Measurements from ENCODE around the gene HK3.

Gene HK3

DNA sequence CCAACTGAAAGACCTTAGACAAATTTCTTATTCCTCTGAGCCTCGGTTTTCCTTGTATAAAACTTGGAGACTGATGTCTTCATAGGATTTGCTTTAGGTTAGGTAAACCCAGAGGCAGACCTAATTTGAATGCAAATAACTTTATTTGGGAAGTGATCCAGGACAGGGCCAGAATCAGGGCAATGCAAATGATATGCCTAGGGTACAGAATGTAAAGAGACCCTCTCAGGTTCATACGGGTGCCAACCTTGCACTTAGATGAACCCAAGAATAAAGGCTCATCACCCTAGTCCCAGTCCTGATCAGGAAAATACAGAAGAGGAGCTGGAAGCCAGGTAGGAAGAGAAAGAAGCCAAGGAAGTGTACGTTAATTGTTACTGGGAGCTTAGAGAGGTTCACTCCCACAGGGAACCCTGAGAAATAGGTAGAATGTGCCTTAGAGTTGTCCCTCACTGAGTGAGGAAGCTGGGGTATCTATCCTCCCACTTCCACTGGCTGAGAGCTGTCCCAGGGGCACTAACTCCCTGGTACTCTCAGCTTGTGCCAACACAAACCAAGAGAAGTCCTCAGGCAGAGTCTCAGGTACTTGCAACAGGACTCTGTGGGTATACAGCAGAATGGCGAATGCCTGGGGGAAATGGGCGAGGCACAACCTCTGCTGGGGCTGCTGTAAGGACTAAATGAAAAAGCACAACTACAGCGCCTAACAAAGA is 3.1 kb upstream of the HK3 start:
- no peak for DNase-seq

DNA sequence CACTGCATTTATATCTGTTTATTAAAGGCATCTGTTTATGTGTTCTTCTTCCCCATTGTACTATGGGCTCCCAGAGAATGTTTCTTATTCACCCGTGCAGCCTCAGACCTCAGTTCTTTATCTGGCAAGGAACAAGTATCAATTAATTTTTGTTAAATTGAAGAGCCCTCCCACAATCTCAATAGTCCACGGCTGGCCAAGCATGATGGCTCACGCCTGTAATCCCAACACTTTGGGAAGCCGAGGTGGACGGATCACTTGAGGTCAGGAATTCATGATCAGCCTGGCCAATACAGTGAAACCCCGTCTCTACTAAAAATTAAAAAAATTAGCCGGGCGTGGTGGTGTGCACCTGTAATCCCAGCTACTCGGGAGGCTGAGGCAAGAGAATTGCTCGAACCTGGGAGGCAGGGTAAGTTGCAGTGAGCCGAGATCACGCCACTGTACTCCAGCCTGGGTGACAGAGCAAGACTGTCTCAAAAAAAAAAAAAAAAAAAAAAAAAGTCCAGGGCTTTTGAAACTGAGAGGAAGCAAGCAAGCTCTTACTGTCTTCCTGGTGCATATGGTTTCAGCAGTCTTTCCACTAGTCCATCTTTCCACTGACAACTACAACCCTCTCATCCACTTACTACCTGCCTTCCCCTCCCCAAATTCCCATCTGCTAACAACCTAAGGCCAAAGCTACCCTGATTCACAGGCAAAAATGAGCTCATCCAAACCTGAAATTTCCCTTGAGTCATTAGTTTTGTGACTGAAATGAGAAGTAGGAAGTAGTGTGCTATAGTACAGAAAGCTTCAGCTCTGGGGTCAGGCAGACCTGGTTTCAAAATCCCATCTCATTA is 2.3 kb upstream of the HK3 start:
- no peak for DNase-seq

DNA sequence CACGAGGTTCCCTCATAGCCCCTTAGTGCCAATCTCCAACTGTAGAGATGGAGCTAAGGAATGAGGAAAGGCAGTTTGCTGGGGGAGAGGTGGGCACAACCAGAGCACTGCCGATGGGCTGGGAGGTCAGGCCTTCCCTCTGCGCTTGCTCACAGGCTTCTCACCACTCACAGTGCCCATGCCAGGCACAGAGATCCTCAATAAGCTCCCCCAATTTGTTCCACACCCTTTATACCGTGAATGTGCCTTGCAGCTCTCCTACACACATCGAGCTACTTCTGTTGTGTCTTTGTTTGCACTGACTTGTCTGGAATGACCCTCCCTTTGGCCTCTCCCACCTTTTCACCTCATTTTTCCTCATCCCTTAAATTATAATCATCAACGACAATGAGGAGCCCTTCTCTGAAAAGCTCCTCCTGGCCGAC is 1.6 kb upstream of the HK3 start:
- no peak for DNase-seq

DNA sequence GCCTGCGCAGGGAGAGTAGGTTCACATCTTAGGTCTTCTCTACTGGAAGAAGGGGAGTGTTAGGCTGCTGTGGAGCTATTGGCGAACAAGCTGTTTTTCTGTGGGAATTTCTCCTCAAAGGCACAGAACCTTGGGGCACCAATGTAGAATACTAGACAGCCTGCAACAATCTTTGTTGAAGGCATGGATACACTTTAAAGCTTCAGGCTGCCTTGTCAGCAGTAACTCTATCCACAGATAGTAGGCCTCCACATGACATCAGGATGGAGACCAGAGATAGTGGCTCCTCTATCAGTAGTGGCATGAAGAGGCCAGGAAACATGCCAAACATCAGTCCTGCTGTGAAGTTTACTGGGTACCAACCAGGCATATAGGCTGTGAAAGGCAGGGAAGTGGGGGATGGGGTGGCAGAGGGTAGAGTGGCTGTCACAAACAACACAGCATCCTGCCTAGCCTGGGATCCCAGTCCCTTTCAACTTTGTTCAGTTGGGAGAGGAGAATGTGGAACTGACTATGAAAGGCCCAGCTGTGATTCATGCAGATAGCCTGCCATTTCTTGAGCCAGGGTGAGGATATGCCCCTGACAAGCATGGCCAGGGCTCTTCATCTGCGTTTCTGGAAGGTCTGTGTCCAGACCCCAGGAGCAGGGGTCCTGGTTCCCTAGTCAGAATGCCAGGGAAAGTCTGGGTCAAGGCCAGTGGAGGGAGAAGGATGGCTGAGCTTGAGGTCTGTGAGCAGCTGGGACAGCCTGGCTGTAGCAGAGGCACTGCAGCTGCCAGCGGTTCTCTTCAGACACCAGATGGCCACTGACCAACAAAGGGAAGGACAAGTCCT is 1.0 kb upstream of the HK3 start:
- DNase-seq: no peak

- DNase-seq: no peak
These were observed 1.9 kb downstream of the HK3 start for GRCh38 chr5:176897263-176897662.

- no peak for DNase-seq
These were observed 3.3 kb downstream of the HK3 start for GRCh38 chr5:176895831-176896230.

- DNase-seq: no peak
These were observed 4.8 kb downstream of the HK3 start for GRCh38 chr5:176894298-176894697.

DNA sequence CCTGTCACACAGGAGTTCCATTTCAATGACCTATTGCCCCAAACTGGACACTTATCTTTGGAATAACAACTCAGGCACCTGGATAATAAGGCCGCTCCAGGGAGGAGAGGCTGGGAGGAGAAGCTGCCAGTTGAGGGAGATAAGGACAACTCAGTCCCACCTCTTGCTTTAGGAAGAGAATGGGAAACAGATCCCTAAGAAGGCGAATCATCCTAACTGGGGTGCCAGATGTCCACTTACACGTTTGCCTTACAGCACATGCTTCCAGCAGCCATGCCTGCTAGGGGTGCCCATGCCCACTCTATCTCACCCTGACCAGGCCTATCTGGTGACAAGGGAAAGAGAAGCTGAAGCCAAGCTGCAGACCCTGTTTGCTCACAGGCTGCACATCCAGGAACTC is 6.5 kb downstream of the HK3 start:
- DNase-seq: no peak

GRCh38 chr5:176891331-176891958 is 7.7 kb downstream of the HK3 start:
- no peak for DNase-seq

DNA sequence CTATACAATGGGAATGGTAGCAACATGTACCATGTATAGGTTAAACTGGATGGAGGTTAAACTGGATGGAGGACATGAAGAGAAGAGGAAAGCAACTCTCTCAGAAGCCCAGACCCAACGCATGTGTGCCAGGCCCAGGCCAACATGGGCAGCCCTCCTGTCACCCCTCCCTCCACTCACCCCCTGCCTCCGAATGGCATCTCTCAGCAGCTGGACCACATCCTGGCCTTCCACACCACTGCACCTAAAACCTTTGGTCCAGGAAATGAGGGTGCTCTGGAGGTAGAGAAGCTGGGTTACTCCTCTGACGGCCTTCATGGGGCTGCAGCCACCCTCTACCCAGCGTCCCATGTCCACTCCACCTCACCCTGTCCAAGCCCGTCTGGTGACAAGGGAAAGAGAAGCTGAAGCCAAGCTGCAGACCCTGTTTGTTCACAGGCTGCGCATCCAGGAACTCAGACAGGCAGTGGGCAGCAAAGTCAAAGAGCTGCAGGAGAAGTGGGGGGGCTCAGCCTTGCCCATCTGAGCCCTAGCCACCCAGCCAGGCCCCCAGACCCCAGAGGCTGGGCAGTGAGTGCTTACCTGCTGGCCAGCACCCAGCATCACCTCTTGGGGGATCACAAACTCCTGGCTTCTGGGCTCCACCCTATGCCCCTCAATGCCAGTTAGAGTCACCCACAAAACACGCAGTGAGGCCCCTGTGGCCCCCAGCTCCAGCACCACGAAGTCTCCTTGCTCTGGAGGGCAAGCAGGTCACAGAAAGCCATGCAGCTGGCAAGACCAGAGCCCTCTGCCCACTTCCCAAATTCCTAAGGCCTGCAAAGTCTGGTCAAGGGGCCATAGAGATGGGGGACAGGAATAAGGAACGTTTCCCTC is 8.5 kb downstream of the HK3 start:
- no peak for DNase-seq

- DNase-seq: no peak
These were observed 9.5 kb downstream of the HK3 start for GRCh38 chr5:176889321-176890280.

DNA sequence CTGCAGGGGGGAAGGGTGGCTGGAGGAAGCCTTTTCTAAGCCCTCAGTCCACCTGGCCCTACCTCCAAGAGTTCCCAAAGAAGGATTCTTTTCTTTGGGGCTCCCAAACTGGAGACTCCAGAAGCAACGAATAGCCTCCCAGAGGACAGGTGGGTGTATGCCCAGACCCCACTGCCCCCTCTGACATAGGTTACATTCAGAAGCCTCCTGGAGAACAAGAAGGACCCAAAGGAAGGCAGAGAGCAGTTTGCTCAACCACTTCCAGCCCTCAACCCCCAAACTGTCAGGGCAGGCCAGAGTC is 10.3 kb downstream of the HK3 start:
- no peak for DNase-seq

DNA sequence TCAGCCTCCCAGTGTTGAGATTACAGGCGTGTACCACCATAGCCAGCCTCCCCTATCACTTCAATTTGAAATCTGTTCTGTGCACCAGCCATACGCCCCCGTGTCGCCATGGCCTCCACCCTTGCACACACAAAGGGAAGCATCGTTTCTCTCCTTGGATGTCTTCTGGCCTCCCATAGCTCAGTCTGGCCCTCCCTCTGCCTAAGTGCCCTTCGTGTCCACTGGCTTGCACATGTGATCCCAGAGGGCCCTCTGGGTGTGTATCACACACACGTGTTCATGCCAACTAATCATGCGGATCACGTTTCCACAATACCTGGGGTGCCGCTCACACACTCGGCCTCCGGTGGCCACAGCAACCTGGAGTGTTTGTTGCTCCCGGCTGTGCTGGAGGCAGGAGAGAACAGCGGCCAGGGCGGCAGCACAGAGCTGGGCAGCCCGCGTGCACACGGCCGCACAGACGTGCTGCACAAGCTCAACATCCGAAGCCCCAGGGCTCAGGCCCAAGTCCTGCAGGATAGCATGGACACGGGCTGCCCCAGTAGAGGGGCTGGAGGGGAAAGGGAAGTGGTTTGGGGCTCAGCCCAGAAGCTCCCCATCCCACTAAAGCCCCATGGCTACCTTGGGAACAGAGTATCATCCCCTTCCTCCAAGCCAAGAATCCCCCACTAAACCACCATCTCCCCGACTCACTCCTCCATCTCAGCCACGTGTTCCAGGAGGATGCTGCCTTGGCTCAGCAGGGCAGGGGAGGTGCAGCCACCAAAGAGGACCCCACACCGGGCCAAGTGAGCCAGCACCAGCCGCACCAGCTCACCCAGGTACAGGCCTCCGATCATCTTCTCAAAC is 10.9 kb downstream of the HK3 start:
- no peak for DNase-seq

DNA sequence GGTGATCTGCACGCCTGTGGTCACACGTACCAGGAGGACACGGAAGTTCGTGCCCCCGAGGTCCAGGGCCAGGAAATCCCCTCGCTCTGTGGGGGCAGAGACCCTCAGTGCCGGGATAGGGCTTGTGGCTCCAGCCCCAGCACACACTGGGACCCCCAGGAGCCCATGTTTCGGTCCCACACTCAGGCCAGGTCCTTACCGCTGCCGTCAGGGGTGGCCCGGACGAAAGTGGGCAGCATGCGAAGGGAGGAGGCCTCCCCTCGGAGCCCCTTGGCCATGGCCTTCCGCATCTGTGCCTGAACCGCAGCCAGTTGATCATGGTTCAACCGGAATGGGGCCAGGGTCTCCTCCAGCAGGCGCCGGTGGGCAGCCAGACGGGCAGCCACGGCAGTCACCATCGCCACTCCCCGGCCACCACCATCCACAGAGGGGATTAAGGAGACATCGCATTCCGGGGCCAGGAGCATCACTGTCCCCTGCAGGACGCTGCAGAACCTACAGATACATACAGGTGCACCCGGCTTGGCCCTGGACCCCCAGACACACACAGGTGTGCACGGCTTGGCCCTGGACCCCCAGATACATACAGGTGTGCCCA is 11.8 kb downstream of the HK3 start:
- DNase-seq: no peak

DNA sequence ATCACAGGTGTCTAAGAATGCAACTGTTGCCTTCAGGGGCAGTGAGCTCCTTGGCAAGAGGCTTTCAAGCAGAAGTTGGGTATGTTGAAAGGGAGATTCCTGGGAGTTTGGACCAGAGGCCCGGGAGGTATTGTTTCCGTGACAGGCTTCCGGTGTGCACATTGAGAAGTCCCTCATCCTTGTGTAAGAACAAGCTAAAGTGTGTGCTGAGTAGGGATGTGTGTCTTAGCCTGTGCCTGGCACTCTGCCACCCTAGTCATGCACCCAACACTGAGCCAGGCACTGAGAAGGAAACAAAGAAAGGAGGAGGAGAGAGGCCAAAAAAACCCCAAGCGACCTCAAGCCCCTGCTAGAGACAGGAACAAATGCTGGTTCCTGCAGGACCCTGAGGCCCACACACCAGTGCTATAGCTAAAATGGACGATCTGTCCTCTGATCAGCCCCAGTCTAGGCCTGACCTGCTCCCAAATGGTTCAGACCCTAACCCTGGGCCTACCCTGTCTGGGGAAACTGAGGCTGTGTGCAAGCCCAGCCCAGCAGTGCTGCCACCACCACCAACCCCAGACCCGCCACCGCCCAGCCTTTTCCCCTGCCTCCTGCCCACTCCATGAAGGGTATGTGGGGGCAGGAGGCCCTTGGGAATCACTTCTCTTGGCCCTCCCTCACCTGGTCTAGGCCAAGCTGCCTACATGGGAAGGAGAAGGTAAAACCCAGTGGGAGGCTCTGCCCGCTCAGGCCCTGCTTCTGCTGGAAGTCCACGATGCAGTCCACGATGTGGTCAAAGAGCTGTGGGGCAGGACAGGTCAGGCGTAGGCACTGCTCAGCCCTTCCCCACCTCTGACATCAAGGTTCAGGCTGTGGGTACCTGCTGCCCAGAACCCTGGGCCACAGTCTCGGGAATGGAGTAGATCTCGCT is 12.6 kb downstream of the HK3 start:
- no peak for DNase-seq

DNA sequence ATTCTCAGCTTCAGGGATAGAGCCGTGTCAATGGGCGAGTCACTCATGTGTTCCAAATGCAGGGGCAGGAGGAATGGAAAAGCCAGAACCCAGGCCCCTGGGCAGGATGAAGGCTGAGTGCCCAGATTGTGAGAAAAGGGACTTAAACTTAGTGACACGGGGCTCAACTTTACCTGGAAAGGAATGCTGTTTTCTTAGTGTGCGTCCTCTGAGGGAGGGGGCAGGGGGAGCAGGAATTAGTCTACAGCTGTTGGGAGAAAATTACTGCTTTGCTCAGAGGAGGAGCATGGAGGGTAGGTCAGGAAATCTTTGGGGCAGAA is 14.6 kb downstream of the HK3 start:
- no peak for DNase-seq

DNA sequence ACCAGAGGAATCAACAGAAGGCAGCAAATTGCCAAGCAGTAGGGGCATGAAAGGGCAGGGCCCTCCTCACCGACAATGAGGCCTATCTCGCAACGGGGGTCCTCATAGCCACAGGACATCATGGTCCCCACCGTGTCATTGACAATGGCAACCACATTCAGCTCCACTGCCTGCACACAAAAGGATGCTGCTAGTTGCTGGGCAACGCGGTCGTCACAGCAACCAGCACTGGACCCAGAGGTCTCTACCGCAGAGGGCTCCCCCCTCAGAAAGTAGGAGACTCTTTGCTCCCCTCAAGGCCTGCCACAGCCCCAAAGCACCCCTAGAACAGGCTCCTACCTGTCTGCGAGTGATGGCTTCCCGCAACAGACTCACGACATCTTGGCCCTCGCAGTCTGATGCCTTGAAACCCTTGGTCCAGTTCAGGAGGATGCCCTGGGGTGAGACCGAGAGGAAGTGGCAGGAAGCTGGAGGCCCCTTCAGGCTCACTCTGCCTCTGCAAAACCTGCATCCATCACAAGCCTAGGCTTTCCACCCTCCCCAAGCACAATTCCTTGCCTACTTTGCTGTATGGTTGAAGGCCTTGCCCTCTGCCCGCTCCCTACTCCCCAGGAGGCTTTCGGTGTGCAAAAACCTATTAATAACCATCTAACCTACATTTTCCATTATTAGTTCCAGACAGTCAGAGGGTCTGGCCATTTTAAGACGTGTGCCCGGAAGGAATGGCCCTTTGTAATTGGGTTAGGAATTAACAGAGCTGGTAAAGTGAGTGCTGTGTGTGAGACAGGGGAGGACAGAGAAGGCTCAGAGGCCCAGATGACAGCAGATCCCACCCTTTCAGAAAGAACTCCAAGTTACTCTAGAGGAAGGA is 15.2 kb downstream of the HK3 start:
- DNase-seq: no peak

- no peak for DNase-seq
These were observed 16.6 kb downstream of the HK3 start for GRCh38 chr5:176882567-176882903.
